ENCODE measurements around the gene CRB3.
A peak's percentile ranks its signal among the peaks of the same experiment; 100 is the strongest.
"Not testable (repeated sequence)": the region's sequence is repeated elsewhere in the genome, so short reads cannot be mapped to it uniquely, and the experiment has no call there.

CRB3 gene

DNA sequence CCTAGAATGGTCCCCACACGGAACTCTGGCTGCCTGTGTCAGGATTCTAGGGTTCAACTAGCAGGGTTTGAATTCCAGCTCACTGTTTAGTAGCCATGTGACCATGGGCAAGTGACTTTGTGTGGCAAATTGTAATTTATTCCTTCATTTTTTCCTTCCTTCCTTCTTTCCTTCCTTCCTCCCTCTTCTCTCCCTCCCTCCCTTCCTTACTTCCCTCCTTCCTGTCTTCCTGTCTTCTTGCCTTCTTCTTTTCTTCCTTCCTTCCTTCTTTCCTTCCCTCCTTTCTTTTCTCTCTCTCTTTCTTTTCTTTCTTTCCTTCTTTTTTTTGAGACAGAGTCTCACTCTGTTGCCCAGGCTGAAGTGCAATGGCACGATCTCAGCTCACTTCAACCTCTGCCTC is 26.1 kb downstream of the CRB3 start:
- FAIRE-seq (no peak), DNase-seq (ENCODE audit: low spot score) (no peak)

DNA sequence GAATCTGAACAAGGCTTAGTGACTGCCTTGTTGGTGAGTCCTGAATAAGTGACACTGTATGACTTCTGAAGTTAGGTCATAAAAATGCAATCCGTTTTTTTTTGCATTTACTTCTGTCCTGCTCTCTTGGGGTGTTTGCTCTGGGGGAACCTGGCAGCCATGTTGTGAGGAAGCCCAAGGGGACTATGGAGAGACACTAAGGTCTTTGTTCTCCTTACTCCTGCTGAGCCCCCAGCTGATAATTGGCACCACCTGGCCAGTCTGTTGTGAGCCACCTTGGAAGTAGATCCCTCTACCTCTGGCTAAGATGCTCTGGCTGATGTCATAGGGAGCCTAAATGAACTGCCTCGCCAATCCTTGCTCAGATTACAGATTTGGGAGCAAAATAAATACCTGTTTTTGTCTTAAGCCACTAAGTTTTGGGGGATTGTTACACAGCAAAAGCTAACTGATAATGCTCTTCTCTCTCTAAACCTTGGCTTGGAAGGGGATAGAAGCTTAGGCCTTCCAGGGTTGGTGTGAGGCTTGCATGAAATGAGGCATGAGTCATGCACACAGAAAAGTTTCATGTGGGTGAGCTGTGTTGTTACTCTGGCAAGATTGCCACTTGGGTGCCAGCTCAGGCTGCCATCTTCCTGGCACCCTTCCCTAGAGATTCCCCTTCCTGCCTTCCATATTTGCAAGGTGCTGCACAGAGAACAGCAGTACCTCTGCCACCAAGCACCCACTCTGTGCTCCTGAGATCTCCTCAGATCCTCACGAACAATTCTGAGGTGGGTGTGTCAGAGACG is 27.9 kb downstream of the CRB3 start:
- FAIRE-seq = no peak
- DNase-seq (ENCODE audit: low spot score) = no peak

DNA sequence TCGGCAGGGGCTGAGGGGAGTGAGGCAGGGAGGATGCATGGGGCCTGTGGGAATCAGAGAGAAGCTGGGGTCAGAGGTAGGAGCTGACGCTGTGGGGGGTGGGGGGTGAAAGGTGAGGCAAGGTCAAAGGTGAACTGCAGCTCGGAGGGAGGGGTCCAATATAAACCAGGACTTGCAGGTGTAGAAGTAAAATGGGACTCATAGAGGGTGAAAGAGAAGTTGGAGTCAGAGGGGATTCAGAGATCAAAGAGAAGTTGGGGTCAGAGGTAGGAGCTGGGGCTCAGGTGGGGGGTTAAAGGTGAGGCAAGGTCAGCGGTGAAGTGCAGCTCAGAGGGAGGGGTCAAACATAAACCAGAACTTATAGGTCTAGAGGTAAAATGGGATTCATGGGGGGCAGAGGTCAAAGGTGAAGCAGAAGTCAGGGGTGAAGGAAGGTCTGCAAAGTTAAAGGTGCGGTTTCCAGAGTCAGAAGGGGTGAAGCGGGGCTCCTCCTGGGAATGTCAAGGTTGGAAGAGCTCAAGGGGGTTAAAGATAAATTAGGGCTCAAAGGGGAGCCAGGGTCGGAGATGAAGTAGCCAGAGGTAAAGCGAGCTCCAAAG is 30.5 kb downstream of the CRB3 start:
- FAIRE-seq = no peak
- no peak for DNase-seq (ENCODE audit: low spot score)

GRCh38 chr19:6495947-6496346 is 31.9 kb downstream of the CRB3 start:
- FAIRE-seq (no peak), DNase-seq (ENCODE audit: low spot score) (no peak)

- FAIRE-seq (no peak), DNase-seq (ENCODE audit: low spot score) (no peak)
Observed at GRCh38 chr19:6498294-6499036, 34.4 kb downstream of the CRB3 start.

DNA sequence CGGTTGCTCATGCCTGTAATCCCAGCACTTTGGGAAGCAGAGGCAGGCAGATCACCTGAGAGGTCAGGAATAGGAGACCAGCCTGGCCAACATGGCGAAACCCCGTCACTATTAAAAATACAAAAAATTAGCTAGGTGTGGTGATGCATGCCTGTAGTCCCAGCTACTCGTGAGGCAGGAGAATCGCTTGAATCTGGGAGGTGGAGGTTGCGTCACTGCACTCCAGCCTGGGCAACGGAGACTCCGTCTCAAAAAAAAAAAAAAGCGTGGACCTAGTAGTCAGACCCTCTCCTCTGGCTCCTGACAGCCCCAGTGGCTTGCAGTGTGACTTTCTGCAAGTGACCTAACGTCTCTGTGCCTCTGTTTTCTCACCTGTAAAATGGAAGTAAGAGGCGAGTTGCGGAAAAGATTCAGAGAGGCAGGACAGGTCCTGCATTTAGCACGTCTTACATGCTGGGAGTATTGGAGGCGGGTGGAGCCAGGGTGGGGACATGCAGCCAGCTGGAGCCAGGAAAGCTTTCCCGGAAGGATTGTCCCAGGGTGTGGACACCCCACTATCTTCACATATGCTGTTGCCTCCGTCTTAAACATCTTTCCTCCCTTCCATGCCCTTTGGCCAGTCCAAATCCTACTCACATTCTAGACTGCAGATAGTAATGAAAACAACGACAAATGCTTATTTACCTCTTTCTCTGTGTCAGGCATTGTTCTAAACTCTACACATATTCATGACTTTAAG is 35.1 kb downstream of the CRB3 start:
- FAIRE-seq = no peak
- no peak for DNase-seq (ENCODE audit: low spot score)

GRCh38 chr19:6500837-6501739 is 37.0 kb downstream of the CRB3 start:
- no peak for FAIRE-seq
- DNase-seq (ENCODE audit: low spot score) = no peak

- FAIRE-seq (no peak), DNase-seq (ENCODE audit: low spot score) (no peak)
Observed at GRCh38 chr19:6501740-6502648, 37.9 kb downstream of the CRB3 start, which contains the start of gene TUBB4A. TSS of gene TUBB4A (minus strand) at chr19:6502309. CDS start at chr19:6502212, 97 bp downstream.

GRCh38 chr19:6503407-6504201 is 39.5 kb downstream of the CRB3 start:
- no peak for FAIRE-seq
- no peak for DNase-seq (ENCODE audit: low spot score)

- FAIRE-seq; DNase-seq (ENCODE audit: low spot score): not testable (repeated sequence)
Observed at GRCh38 chr19:6508028-6508771, 44.1 kb downstream of the CRB3 start.

DNA sequence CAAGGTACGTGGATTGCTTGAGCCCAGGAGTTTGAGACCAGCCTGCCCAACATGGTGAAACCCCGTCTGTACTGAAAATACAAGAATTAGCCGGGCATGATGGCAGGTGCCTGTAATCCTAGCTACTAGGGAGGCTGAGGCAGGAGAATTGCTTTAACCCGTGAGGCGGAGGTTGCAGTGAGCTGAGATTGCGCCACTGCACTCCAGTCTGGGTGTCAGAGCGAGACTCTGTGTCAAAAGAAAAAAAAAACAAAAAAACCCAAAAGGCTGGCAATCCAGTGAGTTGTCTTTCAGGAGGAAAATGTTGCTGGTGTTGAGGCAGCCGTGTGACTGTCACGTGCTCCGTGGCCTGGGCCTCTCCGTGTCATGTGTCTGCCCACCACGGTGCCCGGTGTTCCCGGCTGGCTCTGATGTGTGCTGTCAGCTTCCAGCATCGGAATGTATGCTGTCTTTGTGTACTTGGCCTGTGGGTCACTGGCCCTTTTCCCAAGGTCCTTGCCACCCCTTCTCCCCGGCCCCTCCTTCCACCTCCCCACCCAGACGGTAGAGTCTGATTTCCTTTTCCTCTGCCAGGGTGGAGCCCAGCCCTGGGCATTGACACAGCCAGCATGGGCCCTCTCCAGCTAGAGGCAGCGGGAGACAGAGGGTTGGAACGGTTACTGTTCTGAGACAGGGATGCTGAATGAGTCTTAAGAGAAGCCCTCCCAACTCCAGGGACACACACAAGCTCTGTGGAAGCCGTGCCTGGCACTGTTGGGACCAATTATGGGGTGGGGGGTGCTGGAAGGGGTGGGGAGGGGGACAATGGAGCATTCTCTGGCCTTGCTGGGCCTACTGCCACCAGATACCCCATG is 45.3 kb downstream of the CRB3 start:
- FAIRE-seq (no peak), DNase-seq (ENCODE audit: low spot score) (no peak)

DNA sequence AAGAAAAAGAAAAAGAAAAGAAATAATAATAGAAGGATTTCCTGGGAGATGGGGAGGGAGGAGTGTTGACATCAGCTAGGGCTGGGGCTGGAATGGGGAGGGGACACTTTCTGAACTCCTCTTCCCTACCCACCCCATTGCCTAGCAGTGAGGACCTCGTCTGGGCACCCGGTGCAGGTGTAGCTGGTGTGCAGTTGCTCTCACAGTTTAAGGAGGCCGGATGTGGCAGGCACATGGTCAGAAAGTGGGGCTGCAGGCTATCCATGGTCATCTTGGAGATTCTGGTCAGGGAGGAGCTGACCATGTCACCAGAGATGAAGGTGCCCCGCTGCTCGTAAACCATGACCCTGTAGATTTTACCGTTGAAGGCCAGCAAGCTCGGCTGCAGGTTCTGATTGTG is 46.5 kb downstream of the CRB3 start:
- no peak for FAIRE-seq
- DNase-seq (ENCODE audit: low spot score) = no peak

- DNase-seq (ENCODE audit: low spot score) = no peak
- FAIRE-seq = no peak
Observed at GRCh38 chr19:6514089-6514488, 50.0 kb downstream of the CRB3 start.

DNA sequence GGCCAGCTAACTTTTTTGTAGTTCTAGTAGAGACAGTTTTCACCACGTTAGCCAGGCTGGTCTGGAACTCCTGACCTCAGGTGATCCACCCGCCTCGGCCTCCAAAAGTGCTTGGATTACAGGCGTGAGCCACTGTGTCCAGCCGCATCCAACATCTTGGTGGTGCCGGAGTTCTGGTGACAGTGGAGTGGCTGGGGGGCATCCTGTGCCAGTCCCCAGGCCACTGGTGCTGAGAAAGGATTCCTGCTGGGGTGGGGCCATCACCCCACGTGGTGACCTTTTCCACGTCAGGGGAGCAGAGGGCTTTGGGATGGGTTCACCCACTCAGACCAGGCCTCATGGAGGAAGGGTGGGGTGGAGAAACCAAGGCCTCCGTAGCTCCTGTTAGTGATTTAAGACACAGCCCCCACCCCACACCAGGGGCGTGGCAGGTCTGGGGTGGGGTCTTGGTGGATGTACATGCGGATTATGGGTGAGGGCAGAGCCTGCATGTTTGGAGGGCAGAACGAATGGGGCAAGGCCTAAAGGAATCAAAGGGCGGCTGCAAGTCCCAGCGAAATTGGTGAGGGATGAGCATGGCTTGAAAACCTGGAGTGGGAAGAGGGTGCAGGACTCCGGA is 51.0 kb downstream of the CRB3 start:
- no peak for DNase-seq (ENCODE audit: low spot score)
- no peak for FAIRE-seq

- DNase-seq (ENCODE audit: low spot score) = peak; percentile 83
- FAIRE-seq = peak; percentile 89
Observed at GRCh38 chr19:6516018-6516658, 52.1 kb downstream of the CRB3 start.

Measured in RCC 7860 (cell line).